ENCODE data around the gene KRTAP1-4.
"Not testable (repeated sequence)": the region's sequence is repeated elsewhere in the genome, so short reads cannot be mapped to it uniquely, and the experiment has no call there.

KRTAP1-4 gene

GRCh38 chr17:41029633-41030245, at the start of gene KRTAP1-4:
TSS of gene KRTAP1-4 (minus strand) at chr17:41030195. CDS start at chr17:41030078, 117 bp downstream.
- DNase-seq (ENCODE audit: low spot score), result no peak

GRCh38 chr17:41076788-41077187, 46.8 kb upstream of the KRTAP1-4 start:
- no peak for DNase-seq (ENCODE audit: low spot score)

GRCh38 chr17:41073676-41074075, 43.7 kb upstream of the KRTAP1-4 start:
- no peak for DNase-seq (ENCODE audit: low spot score)

GRCh38 chr17:41071606-41072360, 41.8 kb upstream of the KRTAP1-4 start:
- no peak for DNase-seq (ENCODE audit: low spot score)

- DNase-seq (ENCODE audit: low spot score), result no peak
Observed at GRCh38 chr17:41069031-41069430, 39.0 kb upstream of the KRTAP1-4 start.

GRCh38 chr17:41067281-41067680, 37.3 kb upstream of the KRTAP1-4 start:
- no peak for DNase-seq (ENCODE audit: low spot score)

- no peak for DNase-seq (ENCODE audit: low spot score)
Observed at GRCh38 chr17:41065829-41066624, 36.0 kb upstream of the KRTAP1-4 start, which contains the start of gene KRTAP2-4. TSS of gene KRTAP2-4 (minus strand) at chr17:41065879. CDS start at chr17:41065845, 34 bp downstream.

- DNase-seq (ENCODE audit: low spot score), result not testable (repeated sequence)
Observed at GRCh38 chr17:41065016-41065689, 35.2 kb upstream of the KRTAP1-4 start.

GRCh38 chr17:41064301-41064700, 34.3 kb upstream of the KRTAP1-4 start:
- DNase-seq (ENCODE audit: low spot score), result no peak

- DNase-seq (ENCODE audit: low spot score), result no peak
Observed at GRCh38 chr17:41063449-41063848, 33.5 kb upstream of the KRTAP1-4 start.

- DNase-seq (ENCODE audit: low spot score), result no peak
Observed at GRCh38 chr17:41061964-41062363, 32.0 kb upstream of the KRTAP1-4 start.

GRCh38 chr17:41060052-41060604, 30.1 kb upstream of the KRTAP1-4 start, which contains the start of gene KRTAP2-3:
TSS of gene KRTAP2-3 (minus strand) at chr17:41060114. CDS start at chr17:41060050, 64 bp downstream.
- no peak for DNase-seq (ENCODE audit: low spot score)

GRCh38 chr17:41059276-41060051, 29.5 kb upstream of the KRTAP1-4 start:
- not testable (repeated sequence) for DNase-seq (ENCODE audit: low spot score)

GRCh38 chr17:41058741-41059140, 28.7 kb upstream of the KRTAP1-4 start:
- no peak for DNase-seq (ENCODE audit: low spot score)

GRCh38 chr17:41057547-41057946, 27.6 kb upstream of the KRTAP1-4 start:
- DNase-seq (ENCODE audit: low spot score), result no peak

- DNase-seq (ENCODE audit: low spot score), result not testable (repeated sequence)
Observed at GRCh38 chr17:41055130-41055529, 25.1 kb upstream of the KRTAP1-4 start, which contains the start of gene KRTAP2-2. TSS of gene KRTAP2-2 (minus strand) at chr17:41055230. CDS start at chr17:41055211, 19 bp downstream.

GRCh38 chr17:41054556-41054955, 24.6 kb upstream of the KRTAP1-4 start:
- not testable (repeated sequence) for DNase-seq (ENCODE audit: low spot score)

- DNase-seq (ENCODE audit: low spot score), result no peak
Observed at GRCh38 chr17:41054025-41054424, 24.0 kb upstream of the KRTAP1-4 start.

- no peak for DNase-seq (ENCODE audit: low spot score)
Observed at GRCh38 chr17:41052566-41052965, 22.6 kb upstream of the KRTAP1-4 start.

- no peak for DNase-seq (ENCODE audit: low spot score)
Observed at GRCh38 chr17:41049110-41049509, 19.1 kb upstream of the KRTAP1-4 start.

- DNase-seq (ENCODE audit: low spot score), result no peak
Observed at GRCh38 chr17:41048441-41048840, 18.4 kb upstream of the KRTAP1-4 start.

Data from left forelimb (tissue), 1 donor.